GM19397 (cell line): ENCODE data around the gene NR2F1-AS1.
"Not testable (repeated sequence)": the region's sequence is repeated elsewhere in the genome, so short reads cannot be mapped to it uniquely, and the experiment has no call there.

Source experiments
- ATAC-seq: cut with Tn5 transposase; IDR thresholded peaks from one replicate; pipeline ENCODE4 v1.9.1; 2021; ENCODE audit warnings: mild to moderate bottlenecking, moderate library complexity; ENCODE audit not compliant: unreplicated experiment

The NR2F1-AS1 gene

DNA sequence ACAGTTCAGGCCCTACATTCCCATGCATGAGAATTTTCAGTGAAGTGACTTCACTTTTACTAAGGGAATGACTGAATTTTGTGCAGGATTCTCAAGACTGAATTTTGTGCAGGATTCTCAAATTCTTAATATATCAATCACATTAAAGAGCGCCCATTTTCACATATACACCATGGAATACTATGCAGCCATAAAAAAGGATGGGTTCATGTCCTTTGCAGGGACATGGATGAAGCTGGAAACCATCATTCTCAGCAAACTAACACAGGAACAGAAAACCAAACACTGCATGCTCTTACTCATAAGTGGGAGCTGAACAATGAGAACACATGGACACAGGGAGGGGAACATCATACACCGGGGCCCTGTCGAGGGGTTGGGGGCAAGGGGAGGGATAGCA is 31.4 kb downstream of the NR2F1-AS1 start:
- not testable (repeated sequence) for ATAC-seq

DNA sequence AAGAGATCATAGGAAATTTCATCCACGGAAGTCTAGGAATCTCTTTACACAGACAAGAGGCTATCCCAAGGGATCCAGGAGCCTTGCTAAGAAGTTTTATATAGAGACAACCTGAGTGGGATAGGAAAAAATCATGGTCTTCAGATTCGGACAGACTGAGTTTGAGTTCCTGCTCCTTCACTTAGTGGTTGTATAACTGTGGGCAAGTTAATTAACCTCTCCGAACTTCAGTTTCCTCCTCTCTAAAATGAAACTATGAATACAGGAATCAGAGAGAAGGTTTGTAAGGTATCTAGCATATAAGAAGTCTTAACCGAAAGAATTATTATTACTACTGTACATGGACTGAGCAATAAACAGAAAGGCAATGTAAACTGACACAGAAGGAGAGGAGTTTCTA is 35.1 kb downstream of the NR2F1-AS1 start:
- ATAC-seq = no peak

GRCh38 chr5:93532370-93532769 is 48.6 kb downstream of the NR2F1-AS1 start:
- no peak for ATAC-seq

DNA sequence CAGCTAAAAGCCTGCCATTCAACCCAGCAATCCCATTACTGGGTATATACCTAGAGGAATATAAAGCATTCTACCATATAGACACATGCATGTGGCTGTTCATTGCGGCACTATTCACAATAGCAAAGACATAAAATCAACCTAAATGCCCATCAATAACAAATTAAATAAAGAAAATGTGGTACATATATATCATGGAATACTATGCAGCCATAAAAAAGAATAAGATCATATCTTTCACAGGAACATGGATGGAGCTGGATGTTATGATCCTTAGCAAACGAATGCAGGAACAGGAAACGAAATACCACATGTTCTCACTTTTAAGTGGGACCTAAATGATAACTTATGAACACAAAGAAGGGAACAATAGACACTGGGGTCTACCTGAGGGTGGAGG is 59.2 kb downstream of the NR2F1-AS1 start:
- not testable (repeated sequence) for ATAC-seq

DNA sequence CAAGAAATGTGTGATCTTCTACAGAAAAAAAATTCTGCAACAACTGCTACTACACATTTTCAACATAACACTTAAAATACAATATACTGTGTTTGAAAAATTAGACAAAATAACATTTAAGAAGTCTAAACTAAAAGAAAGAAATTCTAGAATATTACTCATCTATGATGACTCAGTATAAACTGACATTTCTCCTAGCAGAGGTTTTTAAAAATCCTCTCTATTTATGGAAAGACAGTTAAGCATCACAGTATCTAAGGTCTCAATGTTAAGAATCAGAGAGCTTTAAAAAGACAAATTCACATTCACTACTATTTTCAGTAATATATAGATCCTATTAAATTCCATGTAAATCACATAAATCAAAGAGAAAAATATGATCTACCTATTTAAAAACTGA is 61.3 kb downstream of the NR2F1-AS1 start:
- ATAC-seq = no peak

DNA sequence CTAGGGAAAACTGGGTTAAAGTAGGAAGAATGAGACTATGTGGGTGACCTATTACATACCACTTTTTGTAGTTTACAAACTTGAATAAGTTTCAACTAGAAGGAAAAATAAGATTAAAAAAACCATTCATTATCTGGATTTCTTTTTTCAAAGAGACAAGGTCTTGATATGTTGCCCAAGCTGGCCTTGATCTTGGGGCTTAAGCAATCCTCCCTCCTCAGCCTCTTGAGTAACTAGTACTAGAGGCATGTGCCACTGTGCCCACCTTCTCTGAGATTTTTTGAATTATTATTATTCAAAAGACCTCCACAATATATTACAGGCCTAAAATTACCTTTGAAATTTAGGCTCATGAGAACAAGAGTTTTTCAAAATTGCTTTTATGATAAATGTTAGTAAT is 63.2 kb downstream of the NR2F1-AS1 start:
- ATAC-seq = no peak

GRCh38 chr5:93513298-93513697 is 67.7 kb downstream of the NR2F1-AS1 start:
- no peak for ATAC-seq

GRCh38 chr5:93512799-93513198 is 68.2 kb downstream of the NR2F1-AS1 start:
- no peak for ATAC-seq

- ATAC-seq = no peak
Measured at GRCh38 chr5:93511445-93511844, 69.6 kb downstream of the NR2F1-AS1 start.

- no peak for ATAC-seq
Measured at GRCh38 chr5:93510626-93511380, 70.2 kb downstream of the NR2F1-AS1 start.

- ATAC-seq = not testable (repeated sequence)
Measured at GRCh38 chr5:93505553-93505952, 75.5 kb downstream of the NR2F1-AS1 start.

DNA sequence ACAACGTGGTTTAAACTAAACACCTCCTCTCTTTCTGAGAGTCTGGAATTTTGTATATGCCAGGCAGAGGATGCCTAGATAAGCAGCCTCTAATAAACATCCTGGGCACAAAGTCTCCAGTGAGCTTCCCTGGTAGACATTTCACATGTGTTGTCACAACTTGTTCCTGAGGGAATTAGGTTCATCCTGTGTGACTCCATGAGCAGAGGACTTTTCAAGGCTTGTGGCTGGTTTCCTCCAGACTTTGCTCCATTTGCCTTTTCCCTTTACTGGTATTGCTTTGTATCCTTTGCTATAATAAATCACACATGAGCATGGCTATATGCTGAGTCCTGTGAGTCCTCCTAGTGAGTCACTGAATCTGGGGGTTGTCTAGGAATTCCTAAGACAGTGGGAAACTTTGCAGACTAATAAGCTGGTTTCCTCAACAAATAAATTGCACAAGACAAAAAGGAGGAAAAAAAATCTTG is 77.4 kb downstream of the NR2F1-AS1 start:
- ATAC-seq = no peak

DNA sequence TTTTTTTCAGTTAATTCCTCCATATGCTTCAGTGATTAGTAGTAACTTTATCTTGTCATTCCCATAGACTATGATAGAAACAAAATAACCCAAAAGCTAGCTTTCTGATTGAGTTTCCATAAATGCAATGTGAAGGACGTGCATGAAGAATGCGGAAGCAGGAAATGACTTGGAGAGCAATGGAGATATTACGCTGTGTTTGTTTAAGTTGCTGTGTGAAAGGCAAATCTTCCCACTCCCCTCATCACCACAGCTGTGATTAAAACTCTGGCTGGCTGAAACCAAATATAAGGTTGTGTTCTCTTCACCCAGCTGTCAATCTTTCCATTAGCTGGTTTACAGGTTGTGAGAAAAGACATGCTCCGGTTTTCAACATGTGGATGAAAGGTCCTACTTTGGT is 83.9 kb downstream of the NR2F1-AS1 start:
- ATAC-seq = no peak

GRCh38 chr5:93479982-93480509 is 101.0 kb downstream of the NR2F1-AS1 start:
- no peak for ATAC-seq

DNA sequence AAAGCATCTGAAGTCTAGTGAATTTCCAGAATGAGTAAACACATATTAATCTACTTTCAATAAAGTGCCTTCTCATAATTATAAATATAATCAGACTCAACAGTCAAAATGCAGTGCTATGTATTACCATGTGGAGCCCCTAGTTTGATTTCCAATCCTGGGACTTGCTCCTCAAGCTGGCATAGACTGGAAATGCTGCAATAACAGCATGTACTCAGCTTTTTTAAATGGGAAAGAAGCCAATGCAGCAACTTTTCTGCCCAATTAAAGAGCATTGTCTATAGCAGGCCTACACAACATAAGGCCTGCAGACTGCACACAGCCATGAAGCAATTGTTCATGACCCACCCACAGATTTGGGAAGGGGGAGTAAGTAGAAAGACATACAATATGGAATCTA is 103.2 kb downstream of the NR2F1-AS1 start:
- no peak for ATAC-seq

- ATAC-seq = no peak
Measured at GRCh38 chr5:93476251-93476742, 104.7 kb downstream of the NR2F1-AS1 start.

GRCh38 chr5:93462916-93463315 is 118.1 kb downstream of the NR2F1-AS1 start:
- no peak for ATAC-seq

DNA sequence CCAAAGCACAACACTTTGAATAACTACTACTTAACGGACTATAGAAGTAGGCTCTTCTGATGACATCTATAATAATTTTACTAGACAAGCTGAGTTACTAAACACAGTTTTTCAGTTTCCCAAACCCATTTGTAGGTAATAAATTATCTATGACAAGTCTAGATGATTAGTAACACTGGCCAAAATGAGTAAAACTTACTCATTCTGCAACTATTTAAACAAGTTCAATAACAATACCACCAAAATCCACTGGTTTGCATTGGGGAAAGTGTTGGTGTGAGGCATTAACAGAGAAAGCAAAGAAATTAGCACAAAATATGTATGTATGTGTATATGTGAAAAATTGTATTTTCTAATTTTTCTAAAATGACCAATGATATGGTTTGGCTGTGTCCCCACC is 119.3 kb downstream of the NR2F1-AS1 start:
- no peak for ATAC-seq

GRCh38 chr5:93460286-93460685 is 120.7 kb downstream of the NR2F1-AS1 start:
- ATAC-seq = no peak

- not testable (repeated sequence) for ATAC-seq
Measured at GRCh38 chr5:93456796-93457195, 124.2 kb downstream of the NR2F1-AS1 start.

- no peak for ATAC-seq
Measured at GRCh38 chr5:93454896-93455295, 126.1 kb downstream of the NR2F1-AS1 start.

GRCh38 chr5:93452255-93452654 is 128.8 kb downstream of the NR2F1-AS1 start:
- ATAC-seq = no peak
